K562 (cell line): ENCODE results near the gene CCDC93. TPM values are rescaled to one million over a fixed set of nuclear protein-coding genes. Genes with fewer than 3 reads are reported as not detected.

Experiments used
- ATAC-seq: fragments of 200-7000 bp; cut with Tn5 transposase; 3 replicates; pipeline ENCODE4 v1.9.1; 2020; ENCODE audit warnings: moderate library complexity
- BruUV-seq: library from RNA; stranded (reverse); fragments of 400-500 nt; replicated peaks from 2 replicates; lab custom pipeline; 2021; lab: Mats Ljungman, UMichigan
- CTCF ChIA-PET: fragments of 300-600 bp; formaldehyde crosslinking; extraction: SDS; loops from one replicate; lab custom pipeline; 2021; ENCODE audit warnings: low intra/inter-chr PET ratio; lab: Yijun Ruan, JAX
- POLR2A ChIA-PET: fragments of 300-600, 350-650 bp; sonication (Branson Sonifier 250); formaldehyde crosslinking; extraction: SDS; loops from one replicate; lab custom pipeline; 2021; ENCODE audit warnings: antibody characterized with exemption, inconsistent platforms; lab: Yijun Ruan, JAX
- DNase-seq, 4 experiments: peaks; one replicate each; pipeline versions ENCODE4 v3.0.0 to v3.0.0-alpha.2; 2011 to 2018; ENCODE audit warnings: low spot score in 3 of 4, mixed read lengths in 3 of 4; ENCODE audit errors: extremely low read depth in 1 of 4
- FAIRE-seq: peaks from 2 replicates; lab custom pipeline; 2011; peaks lifted over from hg19 to GRCh38; lab: Jason Lieb, UNC
- H2AFZ ChIP-seq: 2 replicates; pipeline ENCODE4 v1.6.0; 2011; ENCODE audit warnings: low read depth, low read length, control low read depth, inconsistent platforms
- H3K27ac ChIP-seq: fragments of 200-600 bp; 3 replicates; pipeline ENCODE4 v1.8.0; 2011; ENCODE audit warnings: low read depth, mild to moderate bottlenecking, control low read depth, inconsistent platforms, low read length, moderate library complexity, mixed read lengths; ENCODE audit errors: extremely low read depth
- H3K27me3 ChIP-seq, 2 experiments: fragments of 300-600 bp in 1 of 2; 2 replicates in 1 of 2; 3 replicates in 1 of 2; pipeline versions ENCODE4 v1.6.0 to v1.8.0; 2011; ENCODE audit warnings: inconsistent platforms in 2 of 2, low read length in 2 of 2, mild to moderate bottlenecking in 1 of 2, mixed read lengths in 1 of 2, moderate library complexity in 1 of 2; ENCODE audit not compliant: control insufficient read depth in 2 of 2, insufficient read depth in 2 of 2
- H3K36me3 ChIP-seq: fragments of 300-600 bp; 3 replicates; pipeline ENCODE4 v1.8.0; 2011; ENCODE audit warnings: mild to moderate bottlenecking, low read length, inconsistent platforms; ENCODE audit not compliant: control insufficient read depth, insufficient read depth
- H3K4me1 ChIP-seq, 2 experiments: fragments of 200-600 bp in 1 of 2; replicated peaks in 1 of 2; 2 replicates in 1 of 2; 3 replicates in 1 of 2; pipeline versions ENCODE4 v1.5.1 to v1.8.0; 2011; ENCODE audit warnings: inconsistent platforms in 2 of 2, low read length in 2 of 2, mild to moderate bottlenecking in 1 of 2, mixed read lengths in 1 of 2, moderate library complexity in 1 of 2; ENCODE audit not compliant: control insufficient read depth in 2 of 2, insufficient read depth in 2 of 2
- H3K4me2 ChIP-seq: 2 replicates; pipeline ENCODE4 v1.6.1; 2011; ENCODE audit warnings: low read length, control low read depth, inconsistent platforms, mixed read lengths; ENCODE audit not compliant: insufficient read depth
- H3K4me3 ChIP-seq: fragments of 200-600 bp; sonication (generic), shearing (Covaris generic); 2 replicates; pipeline ENCODE4 v1.5.1; 2016; ENCODE audit warnings: control low read depth, inconsistent platforms
- H3K79me2 ChIP-seq: fragments of 200-600 bp; 3 replicates; pipeline ENCODE4 v1.8.0; 2011; ENCODE audit warnings: low read length, inconsistent platforms; ENCODE audit not compliant: control insufficient read depth, insufficient read depth
- H3K9ac ChIP-seq, 2 experiments: 2 replicates each; pipeline versions ENCODE4 v1.6.0 to v1.6.1; 2011; ENCODE audit warnings: low read depth in 2 of 2, low read length in 2 of 2, control low read depth in 1 of 2, inconsistent platforms in 1 of 2, mild to moderate bottlenecking in 1 of 2, mixed read lengths in 1 of 2; ENCODE audit not compliant: insufficient read depth in 1 of 2
- H3K9me1 ChIP-seq: one replicate; pipeline ENCODE4 v1.6.0; 2011; ENCODE audit warnings: inconsistent platforms, mild to moderate bottlenecking, low read length, moderate library complexity; ENCODE audit not compliant: control insufficient read depth, insufficient read depth
- H3K9me3 ChIP-seq: replicated peaks from 2 replicates; pipeline ENCODE4 v1.5.1; 2011; ENCODE audit warnings: low read depth, low read length, inconsistent platforms; ENCODE audit not compliant: control insufficient read depth, insufficient read depth
- H4K20me1 ChIP-seq: replicated peaks from 2 replicates; pipeline ENCODE4 v1.6.1; 2011; ENCODE audit warnings: low read length, inconsistent platforms, mixed read lengths; ENCODE audit not compliant: control insufficient read depth, insufficient read depth
- CHD2 ChIP-seq: IDR thresholded peaks from 2 replicates; pipeline ENCODE4 v1.6.1; 2011; ENCODE audit warnings: low read depth, low read length
- DEAF1 ChIP-seq: fragments of 450-650 bp; formaldehyde crosslinking; IDR thresholded peaks from 2 replicates; pipeline ENCODE4 v1.4.0; 2020; ENCODE audit warnings: mild to moderate bottlenecking, moderate library complexity
- ERF ChIP-seq: fragments of 450-650 bp; formaldehyde crosslinking; IDR thresholded peaks from 2 replicates; pipeline ENCODE4 v1.4.0; 2020; ENCODE audit warnings: mild to moderate bottlenecking, mixed read lengths
- EWSR1 ChIP-seq: fragments of 450-650 bp; IDR thresholded peaks from 2 replicates; pipeline ENCODE4 v1.6.1; 2018; ENCODE audit warnings: borderline replicate concordance, mild to moderate bottlenecking, low read depth, moderate library complexity; ENCODE audit not compliant: partially characterized antibody
- TFE3 ChIP-seq: fragments of 450-650 bp; formaldehyde crosslinking; IDR thresholded peaks from 2 replicates; pipeline ENCODE4 v1.4.0; 2020; ENCODE audit warnings: mild to moderate bottlenecking, mixed read lengths
- ZC3H8 ChIP-seq: fragments of 450-650 bp; IDR thresholded peaks from 2 replicates; pipeline ENCODE4 v1.6.1; 2017
- ZNF311 ChIP-seq: fragments of 250-450 bp; sonication (Bioruptor Pico); IDR thresholded peaks from 2 replicates; pipeline ENCODE4 v1.4.0; 2020; ENCODE audit warnings: mild to moderate bottlenecking, moderate library complexity
- in situ Hi-C: fragments of 300-500 bp; cut with MboI; formaldehyde crosslinking; loops from 4 replicates; pipeline ENCODE4 v1.15.0; 2018; ENCODE audit warnings: inconsistent platforms, mixed read lengths
- intact Hi-C: fragments of 100-400 bp; cut with micrococcal nuclease; formaldehyde crosslinking; loops from 2 replicates; pipeline ENCODE4 v1.14.2; 2022
- polyA plus RNA-seq, 8 experiments: library from polyadenylated mRNA; depleted of rRNA in 4 of 8; stranded (reverse) in 5 of 8; unstranded in 3 of 8; fragments of >200 nt; fragmentation: Nextera tagmentation in 2 of 8; fragmentation: Illumina TruSeq in 1 of 8; extraction: Ambion mirVana in 2 of 8; extraction: Trizol in 1 of 8; gene quantifications; 2 replicates each; pipeline versions ENCODE4 v1.2.1 to v1.2.3, GENCODE V29; 2011 to 2014; ENCODE audit warnings: inconsistent platforms in 1 of 8, missing spikeins in 1 of 8
- total RNA-seq, 7 experiments: library from RNA; depleted of rRNA in 6 of 7; stranded (reverse); fragments of >200 nt in 6 of 7; fragmentation: Illumina TruSeq in 2 of 7; extraction: Trizol in 2 of 7; gene quantifications; 2 replicates each; pipeline versions ENCODE4 v1.2.1 to v1.2.3, GENCODE V29; 2011 to 2021; ENCODE audit warnings: low replicate concordance in 1 of 7
- TF ChIP-seq, protein P1 (sequence below): IDR thresholded peaks from 2 replicates; pipeline ENCODE4 v1.6.1; 2011; ENCODE audit not compliant: insufficient read length; ENCODE audit errors: extremely low read depth
- TF ChIP-seq, protein P2 (sequence below): fragments of 450-650 bp; IDR thresholded peaks from 2 replicates; pipeline ENCODE4 v1.6.1; 2018; ENCODE audit warnings: mild to moderate bottlenecking, low read depth; ENCODE audit not compliant: partially characterized antibody

CCDC93 gene
- total and polyA plus RNA-seq, 9 of the 15 experiments (the other 6 are each of a cell fraction or from before 2014, with no cell fraction given), result 3.3 to 19.3 (median 12.4) TPM

DNA sequence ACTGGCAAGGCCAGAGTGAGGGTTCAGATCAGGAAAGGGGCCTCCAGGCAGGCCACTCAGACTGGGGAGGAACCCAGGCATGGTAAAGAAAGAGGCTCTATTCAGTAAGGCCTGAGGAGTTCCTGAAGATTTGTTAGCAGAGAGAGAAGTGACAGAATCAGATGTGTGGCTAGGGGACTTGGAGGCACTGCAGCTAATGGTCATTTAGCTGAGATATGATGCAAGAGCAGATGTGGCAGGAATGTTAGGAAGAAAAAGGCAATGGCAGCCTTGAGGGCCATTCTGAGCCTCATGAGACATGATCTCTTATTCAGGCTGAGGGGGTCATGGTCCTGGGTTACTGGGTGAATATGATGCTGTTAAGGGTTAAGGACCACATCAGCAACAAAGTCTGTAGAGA lies 73.4 kb downstream of the CCDC93 start:
- CTCF ChIA-PET, result no interaction called here
- no peak overlapping the region for H3K4me3 ChIP-seq
- intact Hi-C loops (no loop called here), in situ Hi-C loops (no loop called here)
- no peaks in the 10 kb centered on the region for H4K20me1 ChIP-seq
- no peak for FAIRE-seq
- no peak overlapping the region for H3K27ac ChIP-seq
- H3K9me3 ChIP-seq, result no peaks in the 10 kb centered on the region
- no peak overlapping the region for H3K9ac ChIP-seq
- BruUV-seq, result no TSS peak
- H3K79me2 ChIP-seq, result no peaks in the 10 kb centered on the region
- H3K4me1 ChIP-seq, result no peaks in the 10 kb centered on the region
- H3K9me1 ChIP-seq, result no peaks in the 10 kb centered on the region
- TF ChIP-seq ZC3H8 (no peak), TFE3 (CRISPR knock-in tag) (no peak), CHD2 (no peak), DEAF1 (CRISPR knock-in tag) (no peak), EWSR1 (no peak), ZNF311 (CRISPR knock-in tag) (no peak), ERF (CRISPR knock-in tag) (no peak)
- TF ChIP-seq, protein P1, sequence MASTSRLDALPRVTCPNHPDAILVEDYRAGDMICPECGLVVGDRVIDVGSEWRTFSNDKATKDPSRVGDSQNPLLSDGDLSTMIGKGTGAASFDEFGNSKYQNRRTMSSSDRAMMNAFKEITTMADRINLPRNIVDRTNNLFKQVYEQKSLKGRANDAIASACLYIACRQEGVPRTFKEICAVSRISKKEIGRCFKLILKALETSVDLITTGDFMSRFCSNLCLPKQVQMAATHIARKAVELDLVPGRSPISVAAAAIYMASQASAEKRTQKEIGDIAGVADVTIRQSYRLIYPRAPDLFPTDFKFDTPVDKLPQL, result no peak
- TF ChIP-seq, protein P2, sequence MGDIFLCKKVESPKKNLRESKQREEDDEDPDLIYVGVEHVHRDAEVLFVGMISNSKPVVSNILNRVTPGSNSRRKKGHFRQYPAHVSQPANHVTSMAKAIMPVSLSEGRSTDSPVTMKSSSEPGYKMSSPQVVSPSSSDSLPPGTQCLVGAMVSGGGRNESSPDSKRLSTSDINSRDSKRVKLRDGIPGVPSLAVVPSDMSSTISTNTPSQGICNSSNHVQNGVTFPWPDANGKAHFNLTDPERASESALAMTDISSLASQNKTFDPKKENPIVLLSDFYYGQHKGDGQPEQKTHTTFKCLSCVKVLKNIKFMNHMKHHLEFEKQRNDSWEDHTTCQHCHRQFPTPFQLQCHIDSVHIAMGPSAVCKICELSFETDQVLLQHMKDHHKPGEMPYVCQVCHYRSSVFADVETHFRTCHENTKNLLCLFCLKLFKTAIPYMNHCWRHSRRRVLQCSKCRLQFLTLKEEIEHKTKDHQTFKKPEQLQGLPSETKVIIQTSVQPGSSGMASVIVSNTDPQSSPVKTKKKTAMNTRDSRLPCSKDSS, result no peak
- no peak for DNase-seq
- H3K4me2 ChIP-seq, result no peak overlapping the region
- peaks cover 84% of the 10 kb centered on the region; the same call in 2 of the 3 replicates for H3K36me3 ChIP-seq
- no peaks in the 10 kb centered on the region for H3K27me3 ChIP-seq
- POLR2A ChIA-PET, result interaction anchor here (1.1 to 2.1 kb wide), 2 partner anchors 9 to 16 kb away, joined by 5 to 9 read pairs; no protein-coding TSS in a partner anchor
- no peak for ATAC-seq
- no peak overlapping the region for H2AFZ ChIP-seq
